Pons (tissue), 1 donor: ENCODE measurements around the gene ADARB2.

Source experiments
- DNase-seq: peaks from one replicate; pipeline ENCODE4 v3.0.0-alpha.2; 2016; ENCODE audit warnings: low spot score

ADARB2 gene

DNA sequence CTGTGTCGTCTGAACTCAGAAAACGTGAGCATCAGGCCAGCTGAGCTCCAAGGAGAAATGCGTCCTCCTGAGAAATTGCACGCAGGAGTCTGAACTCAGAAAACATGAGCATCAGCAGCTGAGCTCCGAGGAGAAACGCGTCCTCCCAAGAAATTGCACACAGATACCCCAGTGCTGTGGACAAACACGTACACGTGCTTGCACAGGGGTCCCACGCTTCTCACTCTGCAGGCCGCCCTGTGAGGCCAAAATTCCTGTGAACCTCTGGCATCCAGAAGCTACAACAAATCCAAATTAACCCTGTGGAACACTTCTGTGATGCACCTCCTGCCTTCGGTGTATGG is 547.3 kb downstream of the ADARB2 start:
- DNase-seq: no peak

- no peak for DNase-seq
Observed at GRCh38 chr10:1189166-1190051, 547.9 kb downstream of the ADARB2 start.

DNA sequence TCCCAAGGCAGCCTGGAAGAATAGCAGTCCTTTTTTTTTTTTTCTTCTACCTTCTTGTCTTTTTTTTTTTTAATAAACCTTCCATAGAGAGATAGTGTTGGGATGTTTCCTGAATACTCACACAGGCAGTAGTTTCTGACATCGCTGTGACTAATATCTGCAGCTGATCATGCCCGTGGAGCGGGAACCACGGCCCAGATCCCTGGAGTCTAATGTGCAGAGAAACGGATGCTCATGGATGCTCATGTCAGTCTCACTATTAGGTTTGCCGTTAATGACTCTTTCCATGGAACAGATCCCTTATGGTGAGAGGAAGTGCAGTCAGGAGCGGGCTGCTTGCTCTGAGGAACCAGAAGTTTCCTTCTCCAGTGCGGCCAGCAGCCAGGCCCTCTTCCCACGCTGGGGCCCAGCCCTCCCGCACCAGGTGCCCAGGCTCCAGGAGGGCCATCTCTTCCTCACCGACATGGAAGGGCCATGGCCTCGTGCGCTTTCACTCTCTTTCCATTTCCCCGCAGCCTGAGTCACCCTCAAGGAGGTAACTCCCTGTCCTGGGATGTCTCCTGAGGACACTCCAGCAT is 548.7 kb downstream of the ADARB2 start:
- DNase-seq: no peak

DNA sequence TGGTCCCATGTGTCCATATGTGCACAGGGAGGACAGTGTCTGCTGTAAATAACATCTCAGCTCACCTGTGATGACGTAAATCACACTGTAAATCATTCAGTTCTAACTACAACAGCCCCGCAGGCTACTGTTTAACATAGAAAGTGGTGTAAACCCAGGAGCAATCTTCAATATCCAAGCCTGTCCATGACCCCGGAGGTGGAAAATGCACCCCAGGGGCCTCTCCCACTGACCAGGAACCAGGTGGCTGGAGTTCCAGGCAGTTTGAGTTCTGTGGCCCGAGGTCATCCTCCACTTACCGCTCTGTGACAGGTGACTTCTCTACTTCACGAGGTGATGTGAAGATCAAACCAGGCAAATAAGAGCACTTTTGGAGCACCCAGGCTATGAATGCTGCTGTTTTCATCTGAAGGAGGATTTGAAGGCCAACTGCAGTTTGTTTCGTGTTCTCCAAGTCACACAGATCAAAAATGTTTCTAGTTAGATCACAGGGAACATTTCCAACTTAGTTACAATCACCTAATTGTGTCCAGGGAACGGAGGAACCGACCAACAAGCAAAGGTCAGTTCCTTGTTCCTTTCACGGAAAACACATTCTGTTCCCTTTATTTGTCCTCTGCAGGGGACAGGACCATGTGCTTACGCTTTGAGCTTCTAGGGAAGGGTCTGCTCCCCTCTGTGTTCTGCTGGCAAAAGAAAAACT is 549.3 kb downstream of the ADARB2 start:
- peak; percentile 94 for DNase-seq

- peak; percentile 85 for DNase-seq
Observed at GRCh38 chr10:1187151-1187854, 550.0 kb downstream of the ADARB2 start.

GRCh38 chr10:1186683-1186990 is 550.7 kb downstream of the ADARB2 start:
- no peak for DNase-seq

DNA sequence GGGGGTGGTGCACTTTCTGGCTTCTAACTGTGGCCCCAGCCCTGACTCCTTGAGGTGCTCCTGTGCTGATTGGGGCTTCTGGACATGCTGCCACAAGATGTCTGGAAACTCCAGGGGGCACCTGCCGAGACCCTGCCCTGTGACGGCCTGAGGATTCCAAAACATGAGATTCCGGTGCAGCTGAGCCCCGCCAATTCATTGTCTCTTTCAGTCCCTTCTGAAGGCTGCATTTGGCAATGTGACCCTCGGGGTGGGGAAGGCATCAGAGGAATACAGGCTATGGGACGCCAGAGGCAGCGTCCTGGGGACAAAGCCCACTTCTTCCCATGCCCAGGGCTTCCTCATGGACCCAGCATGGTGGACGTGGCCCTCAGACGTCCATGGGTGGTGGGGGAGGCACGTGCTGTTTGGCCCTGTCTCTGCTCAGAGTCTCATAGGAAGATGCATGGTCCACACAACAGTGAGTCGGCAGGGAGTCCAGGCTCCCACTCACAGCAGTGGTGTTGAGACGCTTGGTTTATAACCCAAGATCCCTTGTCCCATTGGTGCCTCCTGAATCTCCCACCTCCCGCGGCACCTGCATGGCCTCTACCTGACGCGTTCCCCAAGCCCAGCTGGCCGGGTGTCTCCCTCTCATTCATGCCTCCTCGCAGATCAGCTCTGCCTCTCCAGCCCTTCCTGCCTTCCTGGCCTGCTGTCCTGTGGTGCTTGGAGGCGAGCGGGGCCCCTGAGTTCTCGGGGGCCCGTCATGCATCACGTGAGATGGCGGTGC is 551.2 kb downstream of the ADARB2 start:
- DNase-seq: no peak

DNA sequence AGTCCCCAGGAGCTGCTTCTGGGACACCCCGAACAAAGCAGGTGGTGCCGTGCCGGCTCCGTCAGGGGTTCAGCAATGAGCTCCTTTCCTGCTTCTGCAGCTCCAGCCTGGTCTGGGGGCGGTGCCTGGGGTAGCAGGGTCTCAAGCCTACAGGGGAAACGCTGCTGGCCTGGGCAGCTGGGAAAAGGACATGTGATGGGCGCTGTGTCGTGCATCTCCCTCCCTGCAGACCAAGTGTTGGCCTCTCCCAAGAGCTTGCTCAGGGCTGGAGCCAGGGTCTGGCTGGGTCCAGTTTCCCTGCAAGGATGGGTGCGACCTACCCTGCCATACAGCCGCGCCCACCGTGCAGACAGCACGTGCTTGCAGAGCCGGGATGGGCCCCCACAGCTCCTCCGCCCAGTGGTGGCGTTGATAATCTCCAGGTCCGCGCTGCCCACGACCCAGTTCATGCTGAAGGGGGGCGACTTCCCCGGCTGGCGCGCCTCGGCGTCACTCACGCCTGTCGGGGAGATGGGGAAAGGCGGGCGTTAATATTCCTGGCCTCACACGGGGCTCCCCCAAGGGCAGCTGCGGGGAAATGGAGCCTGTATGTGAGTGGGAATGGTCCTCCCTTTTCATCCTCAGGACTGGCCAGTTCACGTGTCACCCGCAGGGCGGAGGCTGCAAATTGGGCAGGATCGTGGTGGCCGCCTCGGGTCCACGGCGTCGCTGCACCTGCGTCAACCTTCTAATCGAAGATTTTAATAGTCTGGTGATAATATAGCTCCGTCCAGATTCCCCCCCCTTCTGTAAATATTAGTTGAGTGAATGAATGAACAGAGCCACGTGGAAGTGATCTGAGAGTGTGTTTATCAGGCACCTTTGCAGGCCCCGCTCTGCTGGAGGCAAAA is 552.5 kb downstream of the ADARB2 start:
- no peak for DNase-seq

- DNase-seq: no peak
Observed at GRCh38 chr10:1183701-1184100, 553.6 kb downstream of the ADARB2 start.

GRCh38 chr10:1183033-1183396 is 554.3 kb downstream of the ADARB2 start:
- no peak for DNase-seq

GRCh38 chr10:1182280-1183032 is 554.9 kb downstream of the ADARB2 start:
- DNase-seq: no peak

GRCh38 chr10:1180836-1181235 is 556.5 kb downstream of the ADARB2 start:
- DNase-seq: peak; percentile 77

DNA sequence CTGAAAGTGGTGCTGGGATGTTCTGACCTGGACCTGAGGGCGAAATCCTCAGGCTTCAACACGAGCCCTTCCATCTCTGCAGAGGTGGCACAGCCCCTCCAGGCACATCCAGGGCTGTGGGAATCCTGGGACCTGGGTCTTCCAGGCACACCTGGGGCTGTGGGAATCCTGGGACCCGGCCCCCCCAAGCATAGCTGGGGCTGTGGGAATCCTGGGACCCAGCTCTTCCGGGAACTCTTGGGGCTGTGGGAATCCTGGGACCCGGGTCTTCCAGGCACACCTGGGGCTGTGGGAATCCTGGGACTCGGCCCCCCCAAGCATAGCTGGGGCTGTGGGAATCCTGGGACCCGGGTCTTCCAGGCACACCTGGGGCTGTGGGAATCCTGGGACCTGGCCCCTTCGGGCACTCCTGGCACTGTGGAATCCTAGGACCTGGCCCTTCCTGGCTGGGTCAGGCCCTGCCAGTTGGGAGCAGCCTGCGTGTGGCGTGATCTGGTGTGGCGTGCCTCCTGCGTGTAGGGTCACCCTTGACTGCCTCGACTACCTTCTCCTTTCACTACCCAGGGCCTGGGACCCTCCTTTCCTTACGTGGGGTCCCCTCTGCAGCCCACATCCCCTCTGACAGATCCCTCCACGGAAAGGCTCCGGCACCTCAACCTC is 557.1 kb downstream of the ADARB2 start:
- DNase-seq: no peak

GRCh38 chr10:1179346-1180070 is 557.8 kb downstream of the ADARB2 start:
- no peak for DNase-seq

DNA sequence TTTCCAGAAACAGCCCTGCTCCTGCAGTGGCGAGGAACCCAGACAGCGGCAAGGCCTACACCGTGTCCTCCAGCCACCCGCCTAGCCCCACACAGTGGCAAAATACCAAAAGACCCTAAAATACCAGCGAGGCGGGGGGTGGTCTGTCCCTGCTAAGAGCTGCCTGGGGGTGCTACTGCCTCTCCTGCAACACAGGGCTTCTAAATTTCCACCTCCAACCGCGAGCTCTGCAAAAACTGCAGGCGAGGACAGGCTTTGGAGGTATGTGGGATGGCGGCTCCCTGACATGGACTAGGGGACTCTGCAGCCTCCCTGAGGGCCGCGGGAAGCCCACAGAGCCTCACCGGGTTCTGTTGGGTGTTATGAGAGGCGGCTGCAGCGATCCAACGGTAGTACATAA is 558.8 kb downstream of the ADARB2 start:
- no peak for DNase-seq

DNA sequence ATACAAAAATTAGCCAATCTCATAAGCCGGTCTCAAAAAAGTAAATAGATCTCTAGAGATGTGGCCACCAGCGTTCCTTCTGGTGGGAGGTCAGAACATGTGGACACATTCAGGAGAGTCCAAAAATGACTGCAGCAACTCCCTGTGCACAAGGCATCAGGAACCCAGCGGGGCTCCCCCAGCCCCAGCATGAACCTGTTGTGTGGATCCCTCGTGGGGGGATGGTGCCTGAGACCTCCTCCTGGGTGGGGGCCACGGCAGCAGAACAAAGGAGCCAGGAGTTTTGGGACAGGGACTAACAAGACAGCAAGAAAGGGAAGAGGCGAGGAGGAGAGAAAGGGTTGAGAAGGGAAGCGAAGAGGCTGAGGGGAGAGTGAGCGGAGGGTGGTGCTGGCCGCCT is 559.4 kb downstream of the ADARB2 start:
- no peak for DNase-seq

- no peak for DNase-seq
Observed at GRCh38 chr10:1175956-1176565, 561.3 kb downstream of the ADARB2 start.

- no peak for DNase-seq
Observed at GRCh38 chr10:1174022-1174421, 563.3 kb downstream of the ADARB2 start.

DNA sequence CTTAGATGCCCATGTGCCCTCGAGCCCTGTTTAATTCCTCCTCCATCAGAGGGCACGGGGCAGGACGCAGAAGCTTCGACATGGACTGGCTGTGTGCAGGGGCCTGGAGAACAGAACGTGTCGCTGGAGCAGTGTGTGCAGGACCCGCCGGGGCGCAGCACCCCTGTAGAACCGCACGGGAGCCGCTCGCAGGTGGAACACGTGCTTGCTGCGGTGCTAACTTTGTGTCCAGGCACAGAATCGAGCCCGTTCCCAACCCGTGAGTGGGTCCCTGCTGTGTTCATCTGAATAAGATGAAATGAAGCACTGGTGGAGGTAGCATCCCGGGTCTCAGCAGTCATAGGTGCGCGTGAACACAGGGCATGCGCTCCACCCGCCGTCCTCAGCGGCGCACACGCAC is 564.2 kb downstream of the ADARB2 start:
- DNase-seq: no peak
